ENCODE measurements around the gene USP5.
"Not testable (repeated sequence)": the region's sequence is repeated elsewhere in the genome, so short reads cannot be mapped to it uniquely, and the experiment has no call there.

The USP5 gene

GRCh38 chr12:6866163-6866919 is 14.4 kb downstream of the USP5 start:
- no peak for DNase-seq (ENCODE audit: low read depth)

GRCh38 chr12:6866920-6867412 is 15.0 kb downstream of the USP5 start:
- no peak for DNase-seq (ENCODE audit: low read depth)

- peak; percentile 70 for DNase-seq (ENCODE audit: low read depth)
Observed at GRCh38 chr12:6867413-6868210, 15.7 kb downstream of the USP5 start, which contains the start of gene TPI1. TPI1 (plus strand) TSS chr12:6867531; CDS start chr12:6867567, 36 bp downstream.

GRCh38 chr12:6868211-6869048 is 16.5 kb downstream of the USP5 start:
- DNase-seq (ENCODE audit: low read depth): no peak

DNA sequence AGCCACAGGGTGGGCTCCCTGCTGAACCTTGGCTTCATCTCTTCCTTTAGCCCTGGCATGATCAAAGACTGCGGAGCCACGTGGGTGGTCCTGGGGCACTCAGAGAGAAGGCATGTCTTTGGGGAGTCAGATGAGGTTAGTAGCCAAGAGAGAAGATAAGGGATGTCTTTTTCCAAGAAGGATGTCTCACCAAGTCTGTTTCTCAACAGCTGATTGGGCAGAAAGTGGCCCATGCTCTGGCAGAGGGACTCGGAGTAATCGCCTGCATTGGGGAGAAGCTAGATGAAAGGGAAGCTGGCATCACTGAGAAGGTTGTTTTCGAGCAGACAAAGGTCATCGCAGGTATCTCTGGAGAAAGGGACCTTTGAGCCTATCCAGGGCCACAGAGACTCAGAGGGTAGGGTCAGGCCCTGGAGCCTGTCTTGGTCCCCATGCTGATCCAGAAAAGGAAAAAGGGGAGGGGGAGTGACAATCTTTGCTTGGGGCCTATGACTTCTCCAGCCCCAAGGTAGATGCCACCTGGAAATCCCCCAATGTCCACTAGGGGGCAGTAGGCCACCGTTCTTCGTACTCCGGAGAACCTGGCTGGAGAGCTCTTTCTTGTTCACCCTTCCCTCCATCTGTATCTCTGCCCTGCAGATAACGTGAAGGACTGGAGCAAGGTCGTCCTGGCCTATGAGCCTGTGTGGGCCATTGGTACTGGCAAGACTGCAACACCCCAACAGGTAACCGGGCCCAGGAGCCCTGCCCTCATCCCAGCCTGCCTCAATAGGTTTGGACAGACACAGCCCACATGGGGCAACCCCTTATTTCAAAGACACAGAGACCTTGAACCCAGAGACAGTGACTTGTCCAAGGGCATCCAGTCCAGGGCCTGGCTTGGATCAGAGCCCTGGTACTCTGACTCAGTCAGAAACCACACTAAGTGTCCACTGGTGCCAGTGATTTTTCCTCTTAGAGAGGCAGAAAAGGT is 17.4 kb downstream of the USP5 start:
- peak; percentile 73 for DNase-seq (ENCODE audit: low read depth)

DNA sequence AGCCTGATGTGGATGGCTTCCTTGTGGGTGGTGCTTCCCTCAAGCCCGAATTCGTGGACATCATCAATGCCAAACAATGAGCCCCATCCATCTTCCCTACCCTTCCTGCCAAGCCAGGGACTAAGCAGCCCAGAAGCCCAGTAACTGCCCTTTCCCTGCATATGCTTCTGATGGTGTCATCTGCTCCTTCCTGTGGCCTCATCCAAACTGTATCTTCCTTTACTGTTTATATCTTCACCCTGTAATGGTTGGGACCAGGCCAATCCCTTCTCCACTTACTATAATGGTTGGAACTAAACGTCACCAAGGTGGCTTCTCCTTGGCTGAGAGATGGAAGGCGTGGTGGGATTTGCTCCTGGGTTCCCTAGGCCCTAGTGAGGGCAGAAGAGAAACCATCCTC is 18.4 kb downstream of the USP5 start:
- not testable (repeated sequence) for DNase-seq (ENCODE audit: low read depth)

DNA sequence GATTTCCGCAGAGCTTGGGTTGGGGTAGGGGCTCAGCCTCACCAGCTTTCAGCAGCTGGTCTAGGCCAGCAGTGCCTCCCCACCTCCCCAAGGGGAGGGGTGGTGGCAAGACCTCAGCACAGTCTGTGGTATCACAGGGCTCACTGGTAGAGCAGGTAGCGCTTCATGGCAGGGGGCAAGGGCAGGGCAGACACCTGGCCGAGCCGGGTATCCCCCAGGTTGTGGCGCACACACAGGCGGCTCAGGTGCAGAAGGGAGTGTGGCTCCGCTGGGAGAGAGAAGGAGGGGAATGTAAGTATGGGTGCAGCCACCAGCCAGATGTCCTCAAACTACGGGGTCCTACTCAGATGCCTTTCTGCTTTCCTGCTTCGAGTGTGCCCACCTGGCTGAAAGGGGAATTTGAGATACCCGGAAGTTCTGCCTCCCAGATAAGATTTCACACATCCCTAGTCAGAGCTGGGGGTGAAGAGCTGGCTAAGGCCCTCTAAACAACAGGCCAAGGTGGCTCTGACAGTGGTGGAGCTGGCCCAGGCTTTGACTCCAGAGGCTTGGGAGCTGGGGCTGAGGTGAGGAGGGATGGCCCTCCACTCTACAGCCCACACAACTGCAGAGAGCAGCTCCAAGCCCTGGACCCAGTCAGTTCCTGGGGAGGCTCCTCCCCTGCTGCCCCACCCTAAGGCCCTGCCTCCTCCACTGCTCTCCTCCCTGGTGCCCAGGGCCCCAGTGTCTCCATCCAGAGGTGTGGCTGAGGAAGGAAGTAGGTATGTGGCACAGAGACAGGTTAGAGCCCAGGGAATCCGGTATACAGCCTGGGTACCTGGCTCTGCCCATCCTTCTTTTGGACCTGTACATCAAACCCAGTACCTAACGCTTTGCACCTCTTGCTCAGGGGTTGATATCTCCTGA is 19.4 kb downstream of the USP5 start:
- DNase-seq (ENCODE audit: low read depth): no peak

DNA sequence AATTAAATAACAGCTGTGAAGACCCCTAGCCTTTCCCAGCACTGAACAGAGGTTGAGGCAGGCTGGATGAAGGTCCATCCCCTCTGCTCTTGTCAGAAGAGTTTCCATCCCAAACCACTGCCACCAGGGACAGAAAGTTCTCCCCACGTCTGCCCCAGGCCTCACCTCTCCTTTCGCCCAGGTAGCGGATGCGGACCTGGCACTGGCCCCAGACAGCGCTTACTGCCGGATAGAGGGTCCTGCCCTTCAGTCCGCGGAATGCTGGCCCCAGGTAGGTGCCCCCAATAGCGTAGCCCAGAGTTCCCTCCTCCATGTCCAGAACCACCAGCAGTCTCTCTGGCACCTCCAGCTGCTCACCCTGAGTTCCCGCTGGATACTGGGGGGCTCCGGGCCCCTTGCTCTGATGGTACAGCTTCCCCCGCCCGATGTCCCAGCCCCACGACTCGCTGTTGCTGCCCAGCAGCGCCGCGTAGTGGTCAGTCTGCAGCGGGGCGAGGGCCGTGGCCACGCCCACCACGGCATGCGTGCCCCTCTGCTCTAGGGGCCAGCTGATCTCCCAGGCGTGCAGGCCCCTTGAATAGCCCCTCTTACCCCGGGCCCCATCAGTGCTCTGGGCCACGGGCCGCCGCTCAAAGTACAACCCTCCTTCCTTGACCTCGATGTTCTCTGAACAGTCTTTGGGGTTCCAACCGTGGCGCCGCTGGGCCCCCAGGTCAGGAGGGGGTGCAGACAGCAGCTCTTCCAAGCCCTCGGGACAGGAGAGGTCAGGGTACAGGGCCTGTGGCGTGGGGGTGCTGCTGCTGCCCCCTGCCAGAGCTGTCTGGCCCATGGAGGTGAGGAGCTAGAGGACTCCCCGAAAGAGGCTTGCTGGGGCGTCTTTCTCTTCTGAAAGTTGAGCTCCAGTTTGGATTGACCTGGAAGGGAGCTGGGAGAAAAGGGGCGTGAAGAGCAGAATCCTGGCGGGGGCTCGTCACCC is 20.4 kb downstream of the USP5 start:
- peak; percentile 75 for DNase-seq (ENCODE audit: low read depth)

DNA sequence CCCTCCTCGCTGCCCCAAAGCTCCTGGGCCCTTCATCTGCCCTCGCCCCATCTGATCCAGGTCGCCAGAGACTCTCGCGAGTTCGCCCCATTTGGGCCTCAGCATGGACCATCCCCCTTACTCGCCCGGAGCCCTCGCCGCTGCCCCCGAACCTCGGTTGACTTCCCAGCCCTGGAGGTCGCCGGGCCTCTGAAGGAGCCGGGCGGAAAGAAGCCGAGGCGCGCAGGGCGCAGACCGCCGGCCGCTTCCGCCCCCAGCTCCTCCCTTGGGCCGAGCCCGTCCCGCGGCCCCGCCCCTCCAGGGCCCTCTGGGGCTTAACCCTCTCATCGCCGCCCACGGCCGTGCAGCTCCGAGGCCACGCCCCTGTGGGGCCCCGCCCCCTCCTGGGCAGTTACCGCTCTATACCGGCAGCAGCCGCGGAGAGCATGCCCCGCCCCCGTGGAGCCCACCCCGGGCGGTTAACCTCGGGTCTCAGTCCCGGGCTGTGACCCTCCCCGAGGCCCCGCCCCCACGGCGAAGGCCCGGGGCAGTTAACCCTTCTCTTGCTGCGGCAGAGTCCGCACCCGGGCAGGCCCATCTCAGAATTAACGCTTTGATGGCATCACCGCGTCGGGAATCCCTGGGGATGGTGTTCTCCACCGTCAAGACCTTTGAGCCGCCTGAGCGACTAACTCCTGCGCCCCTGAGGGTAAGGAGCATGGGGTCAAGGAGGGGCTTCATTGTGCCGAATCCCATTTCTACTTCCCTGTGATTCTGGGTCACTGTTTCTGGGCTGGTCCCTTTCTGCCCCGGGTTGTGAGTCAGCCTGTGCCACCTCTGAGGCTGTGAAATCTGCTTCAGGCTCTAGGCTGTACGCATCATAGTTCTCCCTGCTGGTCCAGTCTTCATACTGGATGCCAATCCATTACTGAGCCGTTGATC is 21.4 kb downstream of the USP5 start, which contains the start of gene SPSB2:
TSS of gene SPSB2 (minus strand) at position 210 of the 921 bp plus-strand sequence. CDS start 402 bp downstream, outside the sequence.
- peak; percentile 99 for DNase-seq (ENCODE audit: low read depth)

GRCh38 chr12:6874015-6874368 is 22.0 kb downstream of the USP5 start:
- DNase-seq (ENCODE audit: low read depth): not testable (repeated sequence)

- DNase-seq (ENCODE audit: low read depth): not testable (repeated sequence)
Observed at GRCh38 chr12:6879824-6880223, 27.9 kb downstream of the USP5 start.

DNA sequence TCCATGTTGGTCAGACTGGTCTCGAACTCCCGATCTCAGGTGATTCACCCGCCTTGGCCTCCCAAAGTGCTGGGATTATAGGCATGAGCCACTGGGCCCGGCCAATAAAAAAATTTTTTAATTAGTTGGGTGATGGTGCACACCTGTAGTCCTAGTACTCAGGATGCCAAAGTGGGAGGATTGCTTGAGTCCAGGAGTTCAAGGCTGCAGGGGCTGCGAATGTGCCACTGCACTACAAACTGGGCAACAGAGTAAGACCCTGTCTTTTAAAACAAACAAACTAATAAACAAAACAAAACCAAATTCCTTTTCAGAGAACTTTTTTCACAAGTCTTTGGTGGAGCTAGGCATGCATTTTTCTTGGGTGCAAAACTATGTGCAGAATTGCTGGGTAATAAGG is 31.3 kb downstream of the USP5 start:
- no peak for DNase-seq (ENCODE audit: low read depth)

DNA sequence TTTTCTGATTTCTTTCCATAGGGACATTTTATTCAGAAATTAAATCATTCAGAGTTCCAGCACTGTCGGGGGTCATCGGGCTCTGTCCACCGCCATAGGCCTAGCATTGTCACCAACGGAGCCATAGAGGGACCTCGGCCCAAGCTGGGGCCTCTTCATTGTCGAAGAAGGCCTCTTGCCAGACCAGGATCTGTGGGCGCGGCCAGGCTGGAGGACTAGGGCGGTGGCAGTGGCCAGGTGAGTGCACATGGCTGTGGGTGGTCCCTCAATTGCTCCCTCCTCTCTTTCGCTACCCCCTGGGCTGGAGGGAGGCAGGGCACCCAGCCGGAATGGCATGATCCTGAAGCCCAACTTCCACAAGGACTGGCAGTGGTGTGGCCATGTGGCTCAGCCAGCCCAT is 31.7 kb downstream of the USP5 start:
- no peak for DNase-seq (ENCODE audit: low read depth)

DNA sequence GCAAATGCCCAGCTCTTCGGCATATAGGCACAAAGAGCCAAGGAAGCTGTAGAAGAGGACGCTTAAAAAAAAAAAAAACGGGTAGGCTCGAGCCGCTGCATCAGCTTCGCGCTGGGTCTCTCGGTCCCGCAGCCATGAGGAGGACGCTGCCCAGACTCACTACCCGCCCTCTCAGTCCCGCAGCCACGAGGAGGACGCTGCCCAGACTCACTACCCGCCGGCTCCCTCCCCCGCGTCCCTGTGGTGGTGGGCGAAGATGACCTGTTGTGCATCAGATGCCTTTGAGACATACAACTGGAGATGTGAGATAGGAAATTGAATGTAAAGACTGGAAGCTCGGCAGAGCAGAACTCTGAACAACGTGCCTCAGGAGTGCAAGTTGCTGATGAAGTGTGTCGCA is 32.6 kb downstream of the USP5 start:
- DNase-seq (ENCODE audit: low read depth): no peak

GRCh38 chr12:6886206-6886999 is 34.5 kb downstream of the USP5 start:
- not testable (repeated sequence) for DNase-seq (ENCODE audit: low read depth)

DNA sequence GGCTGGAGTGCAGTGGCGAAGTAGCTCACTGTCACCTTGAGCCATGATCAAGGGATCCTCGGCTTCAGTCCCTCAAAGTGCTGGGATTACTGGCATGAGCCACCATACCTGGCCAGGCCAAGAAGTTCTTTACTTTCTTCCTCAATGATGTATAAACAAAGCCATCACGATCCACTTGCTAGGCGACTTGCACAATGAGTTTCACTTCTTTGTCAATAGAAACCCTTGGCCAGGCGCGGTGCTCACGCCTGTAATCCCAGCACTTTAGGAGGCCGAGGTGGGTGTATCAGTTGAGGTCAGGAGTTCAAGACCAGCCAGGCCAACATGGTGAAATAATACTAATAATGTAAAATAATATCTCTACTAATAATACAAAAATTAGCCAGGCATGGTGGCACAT is 35.5 kb downstream of the USP5 start:
- no peak for DNase-seq (ENCODE audit: low read depth)

- no peak for DNase-seq (ENCODE audit: low read depth)
Observed at GRCh38 chr12:6888360-6888759, 36.4 kb downstream of the USP5 start.

Data from activated T-helper 9 cell treated with anti-CD3 and anti-CD28 coated beads, Interleukin-2, amount 50 U/mL, for 16 hours (primary cell).